ENCODE results near the gene MYNN.

Gene MYNN

GRCh38 chr3:169760479-169760878, 12.7 kb upstream of the MYNN start (continued):
- peak; percentile 65 for TF ChIP-seq ZNF558 (tag by site-specific recombination; IDR thresholded peaks at IDR 0.05)
- TF ChIP-seq MYNN (tag by site-specific recombination; IDR thresholded peaks at IDR 0.05; ENCODE audit: borderline replicate concordance) = no peak
- TF ChIP-seq ZNF548 (tag by site-specific recombination; IDR thresholded peaks at IDR 0.05) = no peak
- no peak for TF ChIP-seq ZNF660 (tag by site-specific recombination; IDR thresholded peaks at IDR 0.05)
- peak; percentile 33; the same call in 1 of the 2 replicates for TF ChIP-seq ZBTB21 (tag by site-specific recombination; IDR thresholded peaks at IDR 0.05)
- TF ChIP-seq ZNF654 (tag by site-specific recombination; IDR thresholded peaks at IDR 0.05; ENCODE audit: low read depth) = no peak
- TF ChIP-seq ZBTB48 (tag by site-specific recombination; IDR thresholded peaks at IDR 0.05) = no peak
- no peak for TF ChIP-seq ZNF157 (tag by site-specific recombination; IDR thresholded peaks at IDR 0.05)
- TF ChIP-seq ZNF366 (tag by site-specific recombination; conservative IDR thresholded peaks at IDR 0.05) = no peak; the same call in 1 of the 2 replicates
- TF ChIP-seq RBAK (tag by site-specific recombination; IDR thresholded peaks at IDR 0.05) = no peak
- no peak for TF ChIP-seq ZNF596 (tag by site-specific recombination; IDR thresholded peaks at IDR 0.05)
- no peak for TF ChIP-seq ZNF664 (tag by site-specific recombination; IDR thresholded peaks at IDR 0.05)
- TF ChIP-seq, protein P1, sequence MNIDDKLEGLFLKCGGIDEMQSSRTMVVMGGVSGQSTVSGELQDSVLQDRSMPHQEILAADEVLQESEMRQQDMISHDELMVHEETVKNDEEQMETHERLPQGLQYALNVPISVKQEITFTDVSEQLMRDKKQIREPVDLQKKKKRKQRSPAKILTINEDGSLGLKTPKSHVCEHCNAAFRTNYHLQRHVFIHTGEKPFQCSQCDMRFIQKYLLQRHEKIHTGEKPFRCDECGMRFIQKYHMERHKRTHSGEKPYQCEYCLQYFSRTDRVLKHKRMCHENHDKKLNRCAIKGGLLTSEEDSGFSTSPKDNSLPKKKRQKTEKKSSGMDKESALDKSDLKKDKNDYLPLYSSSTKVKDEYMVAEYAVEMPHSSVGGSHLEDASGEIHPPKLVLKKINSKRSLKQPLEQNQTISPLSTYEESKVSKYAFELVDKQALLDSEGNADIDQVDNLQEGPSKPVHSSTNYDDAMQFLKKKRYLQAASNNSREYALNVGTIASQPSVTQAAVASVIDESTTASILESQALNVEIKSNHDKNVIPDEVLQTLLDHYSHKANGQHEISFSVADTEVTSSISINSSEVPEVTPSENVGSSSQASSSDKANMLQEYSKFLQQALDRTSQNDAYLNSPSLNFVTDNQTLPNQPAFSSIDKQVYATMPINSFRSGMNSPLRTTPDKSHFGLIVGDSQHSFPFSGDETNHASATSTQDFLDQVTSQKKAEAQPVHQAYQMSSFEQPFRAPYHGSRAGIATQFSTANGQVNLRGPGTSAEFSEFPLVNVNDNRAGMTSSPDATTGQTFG (tag by site-specific recombination; IDR thresholded peaks at IDR 0.05; ENCODE audit: borderline replicate concordance) = no peak
- TF ChIP-seq, protein P2, sequence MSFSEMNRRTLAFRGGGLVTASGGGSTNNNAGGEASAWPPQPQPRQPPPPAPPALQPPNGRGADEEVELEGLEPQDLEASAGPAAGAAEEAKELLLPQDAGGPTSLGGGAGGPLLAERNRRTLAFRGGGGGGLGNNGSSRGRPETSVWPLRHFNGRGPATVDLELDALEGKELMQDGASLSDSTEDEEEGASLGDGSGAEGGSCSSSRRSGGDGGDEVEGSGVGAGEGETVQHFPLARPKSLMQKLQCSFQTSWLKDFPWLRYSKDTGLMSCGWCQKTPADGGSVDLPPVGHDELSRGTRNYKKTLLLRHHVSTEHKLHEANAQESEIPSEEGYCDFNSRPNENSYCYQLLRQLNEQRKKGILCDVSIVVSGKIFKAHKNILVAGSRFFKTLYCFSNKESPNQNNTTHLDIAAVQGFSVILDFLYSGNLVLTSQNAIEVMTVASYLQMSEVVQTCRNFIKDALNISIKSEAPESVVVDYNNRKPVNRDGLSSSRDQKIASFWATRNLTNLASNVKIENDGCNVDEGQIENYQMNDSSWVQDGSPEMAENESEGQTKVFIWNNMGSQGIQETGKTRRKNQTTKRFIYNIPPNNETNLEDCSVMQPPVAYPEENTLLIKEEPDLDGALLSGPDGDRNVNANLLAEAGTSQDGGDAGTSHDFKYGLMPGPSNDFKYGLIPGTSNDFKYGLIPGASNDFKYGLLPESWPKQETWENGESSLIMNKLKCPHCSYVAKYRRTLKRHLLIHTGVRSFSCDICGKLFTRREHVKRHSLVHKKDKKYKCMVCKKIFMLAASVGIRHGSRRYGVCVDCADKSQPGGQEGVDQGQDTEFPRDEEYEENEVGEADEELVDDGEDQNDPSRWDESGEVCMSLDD (tag by site-specific recombination; IDR thresholded peaks at IDR 0.05) = no peak
- no peak for TF ChIP-seq ZSCAN16 (tag by site-specific recombination; IDR thresholded peaks at IDR 0.05)
- TF ChIP-seq, protein P3, sequence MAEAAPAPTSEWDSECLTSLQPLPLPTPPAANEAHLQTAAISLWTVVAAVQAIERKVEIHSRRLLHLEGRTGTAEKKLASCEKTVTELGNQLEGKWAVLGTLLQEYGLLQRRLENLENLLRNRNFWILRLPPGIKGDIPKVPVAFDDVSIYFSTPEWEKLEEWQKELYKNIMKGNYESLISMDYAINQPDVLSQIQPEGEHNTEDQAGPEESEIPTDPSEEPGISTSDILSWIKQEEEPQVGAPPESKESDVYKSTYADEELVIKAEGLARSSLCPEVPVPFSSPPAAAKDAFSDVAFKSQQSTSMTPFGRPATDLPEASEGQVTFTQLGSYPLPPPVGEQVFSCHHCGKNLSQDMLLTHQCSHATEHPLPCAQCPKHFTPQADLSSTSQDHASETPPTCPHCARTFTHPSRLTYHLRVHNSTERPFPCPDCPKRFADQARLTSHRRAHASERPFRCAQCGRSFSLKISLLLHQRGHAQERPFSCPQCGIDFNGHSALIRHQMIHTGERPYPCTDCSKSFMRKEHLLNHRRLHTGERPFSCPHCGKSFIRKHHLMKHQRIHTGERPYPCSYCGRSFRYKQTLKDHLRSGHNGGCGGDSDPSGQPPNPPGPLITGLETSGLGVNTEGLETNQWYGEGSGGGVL (tag by site-specific recombination; IDR thresholded peaks at IDR 0.05) = 0 out of 2 replicates have a peak, but pooled peaks have one; percentile 15
- TF ChIP-seq ZNF707 (tag by site-specific recombination; IDR thresholded peaks at IDR 0.05) = no peak
- no peak for TF ChIP-seq AEBP2 (tag by site-specific recombination; IDR thresholded peaks at IDR 0.05; ENCODE audit: borderline replicate concordance)

- peak overlapping the region; percentile 60 for H3K4me3 ChIP-seq (ENCODE audit: low read depth, low read length)
- POLR2A ChIA-PET = interaction anchor here (0.5 to 1.1 kb wide), 5 partner anchors 20 to 1672 kb away, joined by 3 to 5 read pairs (median 3); no protein-coding TSS in a partner anchor
- CTCF ChIA-PET = no interaction called here
- TF ChIP-seq ZNF623 (tag by site-specific recombination; IDR thresholded peaks at IDR 0.05) (no peak), GLIS2 (tag by site-specific recombination; IDR thresholded peaks at IDR 0.05) (0 out of 2 replicates have a peak, but pooled peaks have one; percentile 7), ZNF433 (tag by site-specific recombination; IDR thresholded peaks at IDR 0.05; ENCODE audit: low read depth) (0 out of 2 replicates have a peak, but pooled peaks have one; percentile 11), ZNF140 (tag by site-specific recombination; IDR thresholded peaks at IDR 0.05) (no peak), ZNF521 (tag by site-specific recombination; IDR thresholded peaks at IDR 0.05) (no peak), ZNF610 (tag by site-specific recombination; IDR thresholded peaks at IDR 0.05; ENCODE audit: borderline replicate concordance) (0 out of 2 replicates have a peak, but pooled peaks have one; percentile 23), ZNF223 (tag by site-specific recombination; IDR thresholded peaks at IDR 0.05) (no peak), GLI4 (tag by site-specific recombination; IDR thresholded peaks at IDR 0.05) (no peak; the same call in 1 of the 2 replicates), ZBTB17 (tag by site-specific recombination; IDR thresholded peaks at IDR 0.05) (peak; percentile 83)
- TF ChIP-seq, protein P4, sequence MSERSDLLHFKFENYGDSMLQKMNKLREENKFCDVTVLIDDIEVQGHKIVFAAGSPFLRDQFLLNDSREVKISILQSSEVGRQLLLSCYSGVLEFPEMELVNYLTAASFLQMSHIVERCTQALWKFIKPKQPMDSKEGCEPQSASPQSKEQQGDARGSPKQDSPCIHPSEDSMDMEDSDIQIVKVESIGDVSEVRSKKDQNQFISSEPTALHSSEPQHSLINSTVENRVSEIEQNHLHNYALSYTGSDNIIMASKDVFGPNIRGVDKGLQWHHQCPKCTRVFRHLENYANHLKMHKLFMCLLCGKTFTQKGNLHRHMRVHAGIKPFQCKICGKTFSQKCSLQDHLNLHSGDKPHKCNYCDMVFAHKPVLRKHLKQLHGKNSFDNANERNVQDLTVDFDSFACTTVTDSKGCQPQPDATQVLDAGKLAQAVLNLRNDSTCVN (tag by site-specific recombination; optimal IDR thresholded peaks at IDR 0.05) = peak; percentile 77
Measured at GRCh38 chr3:169764312-169764881, 8.8 kb upstream of the MYNN start.

More at GRCh38 chr3:169764312-169764881, 8.8 kb upstream of the MYNN start:
- Histone ChIP-seq H3K9me3 (ENCODE audit: control insufficient read depth, insufficient read depth, low read depth, low read length) (no peaks in the 10 kb centered on the region), H3K36me3 (ENCODE audit: control insufficient read depth in 2 of 2, insufficient read depth in 1 of 2, low read length in 2 of 2) (no peaks in the 10 kb centered on the region), H3K27ac (ENCODE audit: extremely low read depth, low read depth, low read length) (peak overlapping the region; percentile 74), H3K4me1 (ENCODE audit: control insufficient read depth, insufficient read depth, low read length) (no peaks in the 10 kb centered on the region)
